Stimulated activated CD8-positive, alpha-beta memory T cell treated with anti-CD3 and anti-CD28 coated beads, Interleukin-15, amount 100 ng/mL, for 24 hours (primary cell): ENCODE data around the gene NSUN2.
"Not testable (repeated sequence)": the region's sequence is repeated elsewhere in the genome, so short reads cannot be mapped to it uniquely, and the experiment has no call there.

Source experiments
- DNase-seq: peaks from one replicate; pipeline ENCODE4 v3.0.0-alpha.2; 2020; ENCODE audit warnings: low read depth

The NSUN2 gene

DNA sequence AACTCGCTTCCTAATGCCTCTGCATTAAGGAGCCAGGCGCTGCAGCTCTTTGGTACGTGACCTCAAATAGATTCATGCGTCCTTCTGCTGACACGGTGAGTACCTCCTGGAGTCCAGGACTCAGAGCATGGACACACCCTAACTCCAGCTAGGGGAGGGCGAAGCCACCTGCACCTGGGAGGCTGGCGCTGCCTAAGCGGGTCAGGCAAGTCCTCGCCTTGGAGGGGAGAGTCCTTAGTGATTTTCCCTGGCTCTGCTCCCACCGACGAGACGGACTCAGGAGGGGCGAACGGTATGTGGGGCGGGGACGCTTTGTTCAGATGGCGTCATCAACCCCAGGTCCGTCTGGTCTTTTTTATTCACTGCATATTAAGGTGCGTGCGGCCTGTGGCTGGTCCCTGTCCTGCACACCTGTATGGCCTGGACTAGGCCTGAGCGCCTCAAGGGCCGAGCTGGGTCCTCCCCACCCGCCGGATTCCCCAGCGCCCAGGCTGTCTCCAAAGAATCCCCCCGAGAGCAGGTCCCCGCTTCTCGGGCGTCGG lies 50.3 kb downstream of the NSUN2 start:
- DNase-seq = no peak

GRCh38 chr5:6581559-6582426 lies 51.1 kb downstream of the NSUN2 start:
- no peak for DNase-seq

DNA sequence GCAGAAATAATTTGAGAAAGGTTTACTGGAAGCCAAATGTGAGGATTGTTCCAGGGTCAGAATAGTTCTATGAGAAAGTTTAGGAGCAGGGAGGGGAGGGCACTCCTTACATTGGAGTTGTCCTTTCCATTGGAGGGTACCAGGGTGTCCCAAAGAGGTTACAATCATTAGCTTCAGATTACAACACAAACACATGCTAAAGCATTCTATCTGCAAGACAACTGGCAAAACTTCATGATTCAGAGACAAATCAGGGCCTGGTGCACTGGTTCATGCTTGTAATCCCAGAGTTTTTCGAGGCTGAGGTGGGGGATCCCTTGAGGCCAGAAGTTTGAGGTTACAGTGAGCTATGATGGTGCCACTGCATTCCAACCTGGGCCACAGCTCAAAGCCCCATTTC lies 51.8 kb downstream of the NSUN2 start:
- DNase-seq = no peak

DNA sequence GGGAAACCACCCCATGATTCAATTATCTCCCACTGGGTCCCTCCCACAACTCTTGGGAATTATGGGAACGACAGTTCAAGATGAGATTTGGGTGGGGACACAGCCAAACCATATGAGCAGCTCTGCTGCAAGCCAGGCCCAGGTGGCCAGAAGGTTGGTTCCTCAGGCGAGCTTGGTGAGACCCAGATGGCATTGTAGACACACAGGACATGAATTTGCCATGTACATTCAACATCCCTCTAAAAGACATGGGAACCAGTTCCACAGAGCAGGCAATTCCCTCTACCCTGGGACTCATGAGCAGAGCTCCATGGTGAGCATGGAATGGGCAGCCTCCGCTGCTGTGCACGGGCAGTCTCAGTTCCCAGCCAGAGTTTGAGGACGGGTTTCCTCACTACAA lies 53.3 kb downstream of the NSUN2 start:
- no peak for DNase-seq

DNA sequence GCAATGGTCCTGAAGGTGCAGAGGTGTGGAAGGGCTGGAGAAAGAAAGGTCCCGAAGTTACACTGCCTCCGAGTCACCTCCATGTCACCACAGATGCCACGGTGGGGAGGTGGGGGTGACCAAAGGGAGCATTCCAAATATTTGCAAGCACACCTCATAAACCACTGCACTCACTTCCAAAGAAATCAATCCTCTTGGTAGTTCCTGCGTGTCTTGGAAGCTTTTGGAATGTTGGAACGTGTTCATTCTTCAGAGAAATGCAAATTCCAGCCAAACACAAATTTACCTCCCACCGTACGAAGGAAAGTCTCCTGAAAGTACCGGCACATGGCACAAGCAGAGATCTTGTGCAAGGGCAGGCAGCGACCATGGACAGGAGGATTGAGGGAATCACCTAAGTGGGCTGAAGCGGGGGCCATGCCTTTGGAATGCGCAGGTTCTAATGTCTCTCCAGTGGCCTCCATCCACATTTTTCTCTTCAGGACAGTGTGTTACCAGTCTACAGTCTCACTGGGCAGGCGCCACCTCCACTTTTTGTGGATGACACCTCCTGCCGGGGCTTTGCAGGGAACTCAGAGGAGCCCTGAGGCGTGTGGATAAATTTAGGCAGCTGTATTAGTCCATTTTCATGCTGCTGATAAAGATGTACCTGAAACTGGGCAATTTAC lies 54.0 kb downstream of the NSUN2 start:
- no peak for DNase-seq

DNA sequence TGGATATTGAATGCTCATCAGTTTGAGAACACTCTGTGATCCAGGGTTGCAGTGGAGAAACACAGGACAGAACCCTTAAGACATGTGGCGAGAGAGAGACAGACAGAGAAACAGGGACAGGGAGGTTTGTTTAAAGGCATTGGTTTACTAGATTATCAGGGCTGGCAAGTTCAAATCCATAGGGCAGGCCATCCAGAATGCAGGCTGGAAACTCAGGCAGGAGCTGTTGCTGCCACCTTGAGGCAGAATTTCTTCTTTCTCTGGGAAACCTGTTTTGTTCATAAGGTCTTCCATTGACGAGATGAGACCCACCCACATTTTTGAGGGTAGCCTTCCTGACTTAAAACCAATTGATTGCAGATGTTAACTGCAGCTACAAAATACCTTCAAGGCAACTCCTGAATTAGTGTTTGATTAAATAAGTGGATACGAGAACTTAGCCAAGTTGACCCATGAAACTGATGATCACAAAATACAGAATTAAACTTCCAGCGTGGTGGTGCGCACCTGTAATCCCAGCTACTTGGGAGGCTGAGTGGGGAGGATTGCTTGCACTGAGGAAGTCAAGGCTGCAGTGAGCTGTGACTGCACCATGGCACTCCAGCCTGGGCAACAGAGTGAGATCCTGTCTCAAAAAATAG lies 55.9 kb downstream of the NSUN2 start:
- DNase-seq = no peak

- DNase-seq = no peak
These were observed 58.2 kb downstream of the NSUN2 start for GRCh38 chr5:6574537-6575245.

DNA sequence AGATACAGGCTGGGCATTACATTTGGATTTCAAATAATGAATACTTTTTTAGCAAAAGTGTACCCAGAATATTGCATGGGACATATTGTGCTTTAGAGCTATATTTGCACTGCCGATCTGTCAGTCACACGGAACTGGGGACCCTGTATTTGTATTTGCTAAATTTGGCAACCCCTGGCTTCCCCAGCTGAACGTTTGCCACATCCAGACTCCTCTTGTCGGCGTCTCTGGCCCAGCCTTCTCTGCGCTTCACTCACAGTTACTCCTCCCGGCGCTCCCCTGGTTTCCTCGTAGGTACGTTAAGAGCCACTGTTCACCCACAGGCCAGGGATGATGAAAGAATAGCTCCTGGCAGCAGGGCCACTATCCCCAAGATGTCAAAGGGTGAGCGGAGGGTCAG lies 58.7 kb downstream of the NSUN2 start:
- no peak for DNase-seq

- no peak for DNase-seq
These were observed 59.2 kb downstream of the NSUN2 start for GRCh38 chr5:6573651-6574101.

GRCh38 chr5:6572825-6573380 lies 59.9 kb downstream of the NSUN2 start:
- no peak for DNase-seq

- DNase-seq = no peak
These were observed 60.6 kb downstream of the NSUN2 start for GRCh38 chr5:6572086-6572824.

DNA sequence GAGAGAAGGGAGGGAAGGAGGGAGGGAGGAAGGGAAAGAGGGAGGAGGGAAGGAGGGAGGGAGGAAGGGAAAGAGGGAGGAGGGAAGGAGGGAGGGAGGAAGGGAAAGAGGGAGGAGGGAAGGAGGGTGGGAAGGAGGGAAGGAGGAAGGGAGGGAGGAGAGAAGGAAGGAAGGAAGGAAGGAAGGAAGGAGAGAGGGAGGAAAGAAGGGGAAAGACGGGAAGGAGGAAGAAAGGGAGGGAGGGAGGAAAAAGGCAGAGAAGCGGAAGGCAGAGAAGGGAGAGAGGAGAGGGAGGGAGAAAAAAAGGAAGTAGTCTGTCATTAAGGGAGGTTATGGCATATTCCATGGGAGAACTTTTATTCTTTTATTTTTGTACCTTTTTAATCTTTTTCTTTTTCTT lies 61.2 kb downstream of the NSUN2 start:
- not testable (repeated sequence) for DNase-seq

GRCh38 chr5:6570530-6570929 lies 62.3 kb downstream of the NSUN2 start:
- DNase-seq = no peak

DNA sequence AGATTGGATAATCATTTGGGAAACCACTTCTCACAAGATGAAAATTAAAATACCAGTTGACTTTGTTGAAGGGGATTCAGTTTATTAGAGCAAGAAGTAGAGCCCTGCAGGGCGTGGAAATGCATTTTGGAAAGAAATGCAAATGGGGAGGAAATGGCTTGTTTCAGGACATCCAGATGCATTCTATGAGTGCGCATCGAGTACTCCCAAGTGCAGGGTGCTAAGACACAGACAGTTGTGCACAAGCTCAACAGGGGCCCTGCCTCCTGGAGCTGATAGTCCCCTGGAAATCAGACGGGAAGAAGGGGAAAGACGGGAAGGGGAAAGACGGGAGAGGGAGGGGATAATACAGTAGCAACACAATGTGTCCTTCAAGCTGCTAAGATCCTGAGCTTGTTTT lies 64.0 kb downstream of the NSUN2 start:
- no peak for DNase-seq

DNA sequence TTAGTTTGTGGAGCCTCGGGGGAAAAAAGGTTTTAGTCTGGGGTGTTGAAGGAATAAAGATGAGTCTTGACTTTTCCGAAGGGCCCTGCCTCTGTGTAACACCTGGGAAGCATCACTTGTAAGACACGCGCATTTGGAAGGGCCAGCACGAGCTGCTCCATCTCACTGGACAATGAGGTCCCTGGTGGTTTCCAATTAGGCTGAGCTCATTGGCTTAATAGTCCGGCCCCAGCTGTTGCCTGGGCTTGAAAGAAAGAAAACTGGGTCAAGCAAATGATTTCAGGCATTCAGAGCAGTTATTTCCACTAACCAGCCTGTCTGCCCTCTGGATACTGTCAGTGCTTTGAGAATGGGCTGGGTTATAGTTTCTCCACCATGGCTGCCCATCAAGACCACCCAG lies 64.5 kb downstream of the NSUN2 start:
- DNase-seq = no peak

GRCh38 chr5:6567835-6568234 lies 65.0 kb downstream of the NSUN2 start:
- no peak for DNase-seq

DNA sequence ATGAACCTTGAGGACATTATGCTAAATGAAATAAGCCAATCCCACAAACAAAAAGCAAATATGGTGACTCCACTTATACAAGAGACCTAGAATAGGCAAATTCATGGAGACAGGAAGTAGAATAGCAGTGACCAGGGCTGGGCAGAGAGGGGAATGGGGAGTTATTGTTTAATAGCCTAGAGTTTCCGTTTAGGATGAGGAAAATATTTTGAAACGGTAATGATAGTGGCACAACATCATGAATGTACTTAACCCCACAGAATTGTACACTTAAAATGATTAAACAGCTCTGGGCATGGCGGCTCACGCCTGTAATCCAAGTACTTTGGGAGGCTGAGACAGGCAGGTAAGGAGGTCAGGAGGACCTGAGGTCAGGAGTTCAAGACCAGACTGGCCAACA lies 65.8 kb downstream of the NSUN2 start:
- no peak for DNase-seq

GRCh38 chr5:6565492-6565891 lies 67.4 kb downstream of the NSUN2 start:
- no peak for DNase-seq

DNA sequence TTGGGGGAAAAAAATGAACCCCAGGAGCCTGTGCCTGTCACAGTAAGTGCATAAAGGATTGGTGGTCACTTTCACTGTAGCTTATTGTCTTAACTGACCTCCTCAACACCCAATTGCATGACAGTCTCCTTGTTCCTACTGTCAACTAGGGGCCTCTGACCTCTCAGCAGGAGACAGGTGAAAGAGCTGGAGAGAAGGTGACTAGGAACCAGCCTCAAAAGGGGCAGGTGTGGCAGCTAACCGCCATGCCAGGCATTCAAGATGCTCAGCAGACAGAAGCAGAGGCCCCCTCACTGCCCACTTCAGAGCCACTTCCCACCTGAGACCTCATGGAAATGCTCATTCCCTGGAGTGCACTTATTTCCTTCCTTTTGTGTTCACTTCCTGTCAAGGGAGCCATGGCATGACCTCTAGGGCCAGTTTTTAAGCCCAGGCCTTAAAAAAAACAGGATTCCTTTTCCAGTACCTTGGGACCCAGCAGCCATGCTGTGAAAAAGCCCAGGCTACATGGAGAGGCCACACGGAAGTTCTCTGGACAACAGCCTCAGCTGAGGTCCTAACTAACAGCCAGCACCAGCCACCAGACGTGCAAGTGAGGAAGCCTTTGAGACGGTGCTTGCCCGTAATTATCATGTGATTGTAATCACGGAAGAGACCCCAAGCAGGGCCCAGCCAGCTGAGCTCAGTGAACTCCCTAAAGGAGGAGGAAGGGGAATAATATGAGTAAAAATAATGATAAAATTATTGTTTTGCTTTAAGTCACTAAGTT lies 74.9 kb downstream of the NSUN2 start:
- DNase-seq = no peak

DNA sequence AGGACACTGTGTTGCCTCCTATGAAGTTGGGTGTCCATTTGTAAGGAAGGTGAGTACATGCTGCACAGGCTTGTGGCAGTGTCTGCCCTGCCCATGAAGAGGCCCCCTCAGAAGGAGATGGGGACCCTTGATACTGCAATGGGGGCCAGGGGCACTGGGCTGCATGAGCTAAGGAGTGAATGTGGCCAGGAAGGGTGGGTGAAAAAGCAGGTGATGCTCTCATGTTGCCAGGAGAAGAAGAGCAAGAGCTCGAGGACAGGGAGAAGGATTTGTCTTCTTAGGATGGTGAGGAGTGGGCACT lies 76.1 kb downstream of the NSUN2 start:
- DNase-seq = no peak
